ENCODE results near the gene CDK14. TPM values are rescaled to one million over a fixed set of nuclear protein-coding genes. Genes with fewer than 3 reads are reported as not detected.

Gene CDK14
- total and polyA plus RNA-seq, 10 of the 15 experiments (the other 5 are each of a cell fraction or from before 2014, with no cell fraction given), result 6.5 to 61.3 (median 24.2) TPM

DNA sequence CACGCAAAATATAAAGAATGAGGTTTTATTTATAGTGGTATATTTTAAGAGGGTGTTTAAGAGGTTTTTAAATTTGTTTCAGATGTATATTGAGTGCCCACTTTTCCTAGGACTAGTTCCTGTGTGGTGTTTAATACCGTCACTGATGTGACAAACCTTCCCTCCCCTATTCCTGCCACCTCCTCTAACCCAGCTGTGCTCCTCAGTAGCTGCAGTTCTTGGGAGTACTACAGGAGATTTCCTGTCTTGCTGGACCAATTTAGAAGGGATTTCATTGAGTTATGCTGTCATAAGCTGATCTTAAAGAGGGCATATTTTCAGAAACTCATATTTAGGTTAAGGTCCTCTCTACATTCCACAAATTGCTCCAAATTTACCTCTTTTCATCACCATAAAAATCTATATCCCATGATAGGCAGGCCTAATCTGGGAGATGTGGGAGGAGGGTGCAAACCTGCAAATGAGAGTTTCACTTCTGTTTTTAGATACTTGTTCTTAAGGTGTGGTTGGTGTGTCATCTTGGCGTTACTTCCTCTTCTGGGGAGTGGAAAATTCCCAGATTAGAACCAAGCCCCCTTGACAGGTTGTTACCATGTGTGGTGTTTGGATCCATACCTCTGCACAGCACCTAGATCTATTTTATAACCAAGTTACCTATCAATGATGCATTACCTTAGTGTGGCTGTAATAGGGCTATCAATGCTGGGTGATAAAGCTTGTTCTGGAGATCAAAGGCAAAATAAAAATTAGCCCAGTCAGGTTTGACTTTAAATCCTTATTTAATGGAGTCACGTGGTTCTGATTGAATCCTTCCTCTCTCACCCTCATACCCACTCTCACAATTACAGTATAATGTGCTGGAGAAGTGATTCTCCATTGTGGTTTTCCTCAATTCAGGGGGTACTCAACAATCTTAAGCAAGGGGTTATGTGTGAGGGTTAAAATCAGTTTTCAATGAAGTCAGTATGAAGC, 141.1 kb downstream of the CDK14 start (continued):
- no peak for TF ChIP-seq CUX1 (IDR thresholded peaks at IDR 0.05; ENCODE audit: insufficient replicate concordance, low read depth, low read length)
- no peak for TF ChIP-seq ATF3 (IDR thresholded peaks at IDR 0.05; ENCODE audit: borderline replicate concordance, extremely low read depth, low read depth, low read length)
- no peak for TF ChIP-seq SUPT20H (IDR thresholded peaks at IDR 0.05; ENCODE audit: borderline replicate concordance, control insufficient read depth, low read depth, low read length)
- TF ChIP-seq, protein P1, sequence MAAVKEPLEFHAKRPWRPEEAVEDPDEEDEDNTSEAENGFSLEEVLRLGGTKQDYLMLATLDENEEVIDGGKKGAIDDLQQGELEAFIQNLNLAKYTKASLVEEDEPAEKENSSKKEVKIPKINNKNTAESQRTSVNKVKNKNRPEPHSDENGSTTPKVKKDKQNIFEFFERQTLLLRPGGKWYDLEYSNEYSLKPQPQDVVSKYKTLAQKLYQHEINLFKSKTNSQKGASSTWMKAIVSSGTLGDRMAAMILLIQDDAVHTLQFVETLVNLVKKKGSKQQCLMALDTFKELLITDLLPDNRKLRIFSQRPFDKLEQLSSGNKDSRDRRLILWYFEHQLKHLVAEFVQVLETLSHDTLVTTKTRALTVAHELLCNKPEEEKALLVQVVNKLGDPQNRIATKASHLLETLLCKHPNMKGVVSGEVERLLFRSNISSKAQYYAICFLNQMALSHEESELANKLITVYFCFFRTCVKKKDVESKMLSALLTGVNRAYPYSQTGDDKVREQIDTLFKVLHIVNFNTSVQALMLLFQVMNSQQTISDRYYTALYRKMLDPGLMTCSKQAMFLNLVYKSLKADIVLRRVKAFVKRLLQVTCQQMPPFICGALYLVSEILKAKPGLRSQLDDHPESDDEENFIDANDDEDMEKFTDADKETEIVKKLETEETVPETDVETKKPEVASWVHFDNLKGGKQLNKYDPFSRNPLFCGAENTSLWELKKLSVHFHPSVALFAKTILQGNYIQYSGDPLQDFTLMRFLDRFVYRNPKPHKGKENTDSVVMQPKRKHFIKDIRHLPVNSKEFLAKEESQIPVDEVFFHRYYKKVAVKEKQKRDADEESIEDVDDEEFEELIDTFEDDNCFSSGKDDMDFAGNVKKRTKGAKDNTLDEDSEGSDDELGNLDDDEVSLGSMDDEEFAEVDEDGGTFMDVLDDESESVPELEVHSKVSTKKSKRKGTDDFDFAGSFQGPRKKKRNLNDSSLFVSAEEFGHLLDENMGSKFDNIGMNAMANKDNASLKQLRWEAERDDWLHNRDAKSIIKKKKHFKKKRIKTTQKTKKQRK (IDR thresholded peaks at IDR 0.05; ENCODE audit: low read depth, low read length), result no peak
- TF ChIP-seq RBBP5 (conservative IDR thresholded peaks at IDR 0.05), result no peak
- TF ChIP-seq REST (IDR thresholded peaks at IDR 0.05; ENCODE audit: low read depth, low read length), result no peak
- TF ChIP-seq TCF7 (IDR thresholded peaks at IDR 0.05; ENCODE audit: borderline replicate concordance), result peak; percentile 66; the same call in 1 of the 2 replicates
- TF ChIP-seq, protein P2, sequence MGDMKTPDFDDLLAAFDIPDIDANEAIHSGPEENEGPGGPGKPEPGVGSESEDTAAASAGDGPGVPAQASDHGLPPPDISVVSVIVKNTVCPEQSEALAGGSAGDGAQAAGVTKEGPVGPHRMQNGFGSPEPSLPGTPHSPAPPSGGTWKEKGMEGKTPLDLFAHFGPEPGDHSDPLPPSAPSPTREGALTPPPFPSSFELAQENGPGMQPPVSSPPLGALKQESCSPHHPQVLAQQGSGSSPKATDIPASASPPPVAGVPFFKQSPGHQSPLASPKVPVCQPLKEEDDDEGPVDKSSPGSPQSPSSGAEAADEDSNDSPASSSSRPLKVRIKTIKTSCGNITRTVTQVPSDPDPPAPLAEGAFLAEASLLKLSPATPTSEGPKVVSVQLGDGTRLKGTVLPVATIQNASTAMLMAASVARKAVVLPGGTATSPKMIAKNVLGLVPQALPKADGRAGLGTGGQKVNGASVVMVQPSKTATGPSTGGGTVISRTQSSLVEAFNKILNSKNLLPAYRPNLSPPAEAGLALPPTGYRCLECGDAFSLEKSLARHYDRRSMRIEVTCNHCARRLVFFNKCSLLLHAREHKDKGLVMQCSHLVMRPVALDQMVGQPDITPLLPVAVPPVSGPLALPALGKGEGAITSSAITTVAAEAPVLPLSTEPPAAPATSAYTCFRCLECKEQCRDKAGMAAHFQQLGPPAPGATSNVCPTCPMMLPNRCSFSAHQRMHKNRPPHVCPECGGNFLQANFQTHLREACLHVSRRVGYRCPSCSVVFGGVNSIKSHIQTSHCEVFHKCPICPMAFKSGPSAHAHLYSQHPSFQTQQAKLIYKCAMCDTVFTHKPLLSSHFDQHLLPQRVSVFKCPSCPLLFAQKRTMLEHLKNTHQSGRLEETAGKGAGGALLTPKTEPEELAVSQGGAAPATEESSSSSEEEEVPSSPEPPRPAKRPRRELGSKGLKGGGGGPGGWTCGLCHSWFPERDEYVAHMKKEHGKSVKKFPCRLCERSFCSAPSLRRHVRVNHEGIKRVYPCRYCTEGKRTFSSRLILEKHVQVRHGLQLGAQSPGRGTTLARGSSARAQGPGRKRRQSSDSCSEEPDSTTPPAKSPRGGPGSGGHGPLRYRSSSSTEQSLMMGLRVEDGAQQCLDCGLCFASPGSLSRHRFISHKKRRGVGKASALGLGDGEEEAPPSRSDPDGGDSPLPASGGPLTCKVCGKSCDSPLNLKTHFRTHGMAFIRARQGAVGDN (IDR thresholded peaks at IDR 0.05), result 0 out of 2 replicates have a peak, but pooled peaks have one; percentile 35

Measured in GM12878 (cell line).